ENCODE measurements around the gene LRP1B. TPM values are rescaled to one million over a fixed set of nuclear protein-coding genes. Genes with fewer than 3 reads are reported as not detected.
A peak's percentile ranks its signal among the peaks of the same experiment; 100 is the strongest.

LRP1B gene
- total and polyA plus RNA-seq, 2 donors (not counting 1 experiment from before 2014, with no cell fraction given): under 0.01 to 0.01 TPM

DNA sequence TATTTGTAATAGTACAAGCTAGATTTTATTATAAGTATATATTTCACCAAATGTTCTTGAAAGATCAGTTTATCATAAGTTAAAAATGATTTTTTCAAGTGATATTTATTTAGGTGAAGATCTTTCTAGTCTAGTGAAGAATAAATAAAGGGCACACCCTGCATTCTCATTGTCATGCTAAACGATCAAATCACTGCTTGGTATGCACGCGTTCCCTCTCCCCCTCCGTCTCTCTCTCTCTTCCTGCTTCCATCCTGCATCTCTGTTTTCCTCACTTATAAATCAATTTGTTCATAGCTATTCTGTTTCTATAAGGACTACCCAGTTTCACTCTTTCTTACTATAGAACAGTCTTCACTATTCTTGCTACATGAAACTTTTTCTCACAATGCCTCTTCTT, 1067.4 kb downstream of the LRP1B start:
- Histone ChIP-seq H3K79me2 (ENCODE audit: control insufficient read depth, insufficient read depth, low read length) (no peaks in the 10 kb centered on the region), H3K36me3 (ENCODE audit: control insufficient read depth, insufficient read depth, low read length) (no peaks in the 10 kb centered on the region), H4K20me1 (ENCODE audit: control insufficient read depth, extremely low read depth, insufficient read depth, low read length) (no peaks in the 10 kb centered on the region), H3K9ac (ENCODE audit: insufficient read depth, low read length) (no peak overlapping the region), H3K9me3 (ENCODE audit: control insufficient read depth, insufficient read depth, low read depth, low read length) (no peaks in the 10 kb centered on the region), H3K27ac (ENCODE audit: insufficient read depth, low read length) (no peak overlapping the region), H3K4me1 (ENCODE audit: control insufficient read depth, extremely low read depth, insufficient read depth, low read length) (no peaks in the 10 kb centered on the region), H3K4me2 (ENCODE audit: extremely low read depth, insufficient read depth, low read length) (no peak overlapping the region), H3K27me3 (ENCODE audit: control insufficient read depth, insufficient read depth, low read length) (no peaks in the 10 kb centered on the region), H3K4me3 (replicated peaks in 1 of 4; ENCODE audit: control extremely low read depth in 1 of 4, insufficient read depth in 1 of 4, low read depth in 3 of 4, low read length in 4 of 4) (no peak overlapping the region), H2AFZ (ENCODE audit: low read length) (no peak overlapping the region)
- no peak for DNase-seq (ENCODE audit: low read depth in 2 of 2)
- TF ChIP-seq, protein P1, sequence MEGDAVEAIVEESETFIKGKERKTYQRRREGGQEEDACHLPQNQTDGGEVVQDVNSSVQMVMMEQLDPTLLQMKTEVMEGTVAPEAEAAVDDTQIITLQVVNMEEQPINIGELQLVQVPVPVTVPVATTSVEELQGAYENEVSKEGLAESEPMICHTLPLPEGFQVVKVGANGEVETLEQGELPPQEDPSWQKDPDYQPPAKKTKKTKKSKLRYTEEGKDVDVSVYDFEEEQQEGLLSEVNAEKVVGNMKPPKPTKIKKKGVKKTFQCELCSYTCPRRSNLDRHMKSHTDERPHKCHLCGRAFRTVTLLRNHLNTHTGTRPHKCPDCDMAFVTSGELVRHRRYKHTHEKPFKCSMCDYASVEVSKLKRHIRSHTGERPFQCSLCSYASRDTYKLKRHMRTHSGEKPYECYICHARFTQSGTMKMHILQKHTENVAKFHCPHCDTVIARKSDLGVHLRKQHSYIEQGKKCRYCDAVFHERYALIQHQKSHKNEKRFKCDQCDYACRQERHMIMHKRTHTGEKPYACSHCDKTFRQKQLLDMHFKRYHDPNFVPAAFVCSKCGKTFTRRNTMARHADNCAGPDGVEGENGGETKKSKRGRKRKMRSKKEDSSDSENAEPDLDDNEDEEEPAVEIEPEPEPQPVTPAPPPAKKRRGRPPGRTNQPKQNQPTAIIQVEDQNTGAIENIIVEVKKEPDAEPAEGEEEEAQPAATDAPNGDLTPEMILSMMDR (conservative IDR thresholded peaks at IDR 0.05 in 1 of 2, IDR thresholded peaks at IDR 0.05 in 1 of 2; ENCODE audit: low read depth in 1 of 2, low read length in 2 of 2): no peak
- no peak for TF ChIP-seq EZH2 (IDR thresholded peaks at IDR 0.05; ENCODE audit: low read length, missing control alignments)

DNA sequence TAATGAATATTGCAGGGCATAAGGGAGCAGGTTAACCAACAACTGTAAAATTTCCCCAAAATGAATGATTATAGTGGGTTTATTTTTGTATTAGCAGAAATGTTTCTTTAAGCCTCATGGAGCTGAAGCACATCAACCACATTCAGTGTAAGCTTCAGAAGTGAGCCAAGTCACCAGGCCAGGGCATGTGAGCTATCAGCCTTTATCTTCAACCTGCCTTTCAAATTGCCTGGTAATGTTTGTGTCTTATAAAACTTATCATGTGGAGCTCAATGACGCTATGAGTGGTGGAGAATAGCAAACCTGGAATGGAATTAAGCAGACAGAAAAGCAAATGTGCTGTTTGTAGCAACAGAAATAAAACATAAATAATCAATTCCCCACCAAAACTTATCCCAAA, 1068.4 kb downstream of the LRP1B start:
- Histone ChIP-seq H3K9ac (ENCODE audit: insufficient read depth, low read length) (no peak overlapping the region), H2AFZ (ENCODE audit: low read length) (no peak overlapping the region), H3K4me2 (ENCODE audit: extremely low read depth, insufficient read depth, low read length) (no peak overlapping the region), H3K27ac (ENCODE audit: insufficient read depth, low read length) (no peak overlapping the region), H3K4me3 (replicated peaks in 1 of 4; ENCODE audit: control extremely low read depth in 1 of 4, insufficient read depth in 1 of 4, low read depth in 3 of 4, low read length in 4 of 4) (no peak overlapping the region), H3K4me1 (ENCODE audit: control insufficient read depth, extremely low read depth, insufficient read depth, low read length) (no peaks in the 10 kb centered on the region), H3K9me3 (ENCODE audit: control insufficient read depth, insufficient read depth, low read depth, low read length) (no peaks in the 10 kb centered on the region), H3K79me2 (ENCODE audit: control insufficient read depth, insufficient read depth, low read length) (no peaks in the 10 kb centered on the region), H3K27me3 (ENCODE audit: control insufficient read depth, insufficient read depth, low read length) (no peaks in the 10 kb centered on the region), H3K36me3 (ENCODE audit: control insufficient read depth, insufficient read depth, low read length) (no peaks in the 10 kb centered on the region), H4K20me1 (ENCODE audit: control insufficient read depth, extremely low read depth, insufficient read depth, low read length) (no peaks in the 10 kb centered on the region)
- TF ChIP-seq EZH2 (IDR thresholded peaks at IDR 0.05; ENCODE audit: low read length, missing control alignments): no peak
- TF ChIP-seq, protein P1 (conservative IDR thresholded peaks at IDR 0.05 in 1 of 2, IDR thresholded peaks at IDR 0.05 in 1 of 2; ENCODE audit: low read depth in 1 of 2, low read length in 2 of 2): no peak
- DNase-seq (ENCODE audit: low read depth in 2 of 2): peak in 1 of 2 donors; percentile 26

DNA sequence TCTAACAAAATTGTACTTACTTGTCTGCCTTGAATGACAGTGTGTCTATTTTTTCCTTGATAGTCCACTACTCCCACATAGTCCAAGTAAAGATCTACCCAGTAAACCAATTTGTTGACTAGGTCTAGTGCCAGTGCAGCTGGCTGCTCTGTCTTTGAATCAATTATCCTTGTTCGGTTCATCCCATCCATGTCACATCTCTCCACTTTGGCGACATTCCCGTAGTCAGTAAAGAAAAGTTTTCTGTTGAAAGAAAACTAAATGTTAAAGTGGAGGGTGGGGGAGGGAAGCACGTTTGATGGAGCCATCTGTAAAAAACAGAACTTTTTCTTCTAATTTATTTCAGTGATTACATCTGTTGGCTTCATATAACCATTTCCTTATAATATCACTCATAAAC, 1068.8 kb downstream of the LRP1B start:
- Histone ChIP-seq H3K27ac (ENCODE audit: insufficient read depth, low read length) (no peak overlapping the region), H3K79me2 (ENCODE audit: control insufficient read depth, insufficient read depth, low read length) (no peaks in the 10 kb centered on the region), H3K4me2 (ENCODE audit: extremely low read depth, insufficient read depth, low read length) (no peak overlapping the region), H3K9ac (ENCODE audit: insufficient read depth, low read length) (no peak overlapping the region), H3K36me3 (ENCODE audit: control insufficient read depth, insufficient read depth, low read length) (no peaks in the 10 kb centered on the region), H3K27me3 (ENCODE audit: control insufficient read depth, insufficient read depth, low read length) (no peaks in the 10 kb centered on the region), H4K20me1 (ENCODE audit: control insufficient read depth, extremely low read depth, insufficient read depth, low read length) (no peaks in the 10 kb centered on the region), H3K9me3 (ENCODE audit: control insufficient read depth, insufficient read depth, low read depth, low read length) (no peaks in the 10 kb centered on the region), H2AFZ (ENCODE audit: low read length) (no peak overlapping the region), H3K4me1 (ENCODE audit: control insufficient read depth, extremely low read depth, insufficient read depth, low read length) (no peaks in the 10 kb centered on the region), H3K4me3 (replicated peaks in 1 of 4; ENCODE audit: control extremely low read depth in 1 of 4, insufficient read depth in 1 of 4, low read depth in 3 of 4, low read length in 4 of 4) (no peak overlapping the region)
- TF ChIP-seq, protein P1 (conservative IDR thresholded peaks at IDR 0.05 in 1 of 2, IDR thresholded peaks at IDR 0.05 in 1 of 2; ENCODE audit: low read depth in 1 of 2, low read length in 2 of 2): no peak
- TF ChIP-seq EZH2 (IDR thresholded peaks at IDR 0.05; ENCODE audit: low read length, missing control alignments): no peak
- no peak for DNase-seq (ENCODE audit: low read depth in 2 of 2)

Data from fibroblast of lung (primary cell).